ENCODE data around the gene EPS15. TPM values are rescaled to one million over a fixed set of nuclear protein-coding genes. Genes with fewer than 3 reads are reported as not detected.

EPS15 gene
- total and polyA plus RNA-seq, 7 donors: 16.4 to 131 (median 72.4) TPM

DNA sequence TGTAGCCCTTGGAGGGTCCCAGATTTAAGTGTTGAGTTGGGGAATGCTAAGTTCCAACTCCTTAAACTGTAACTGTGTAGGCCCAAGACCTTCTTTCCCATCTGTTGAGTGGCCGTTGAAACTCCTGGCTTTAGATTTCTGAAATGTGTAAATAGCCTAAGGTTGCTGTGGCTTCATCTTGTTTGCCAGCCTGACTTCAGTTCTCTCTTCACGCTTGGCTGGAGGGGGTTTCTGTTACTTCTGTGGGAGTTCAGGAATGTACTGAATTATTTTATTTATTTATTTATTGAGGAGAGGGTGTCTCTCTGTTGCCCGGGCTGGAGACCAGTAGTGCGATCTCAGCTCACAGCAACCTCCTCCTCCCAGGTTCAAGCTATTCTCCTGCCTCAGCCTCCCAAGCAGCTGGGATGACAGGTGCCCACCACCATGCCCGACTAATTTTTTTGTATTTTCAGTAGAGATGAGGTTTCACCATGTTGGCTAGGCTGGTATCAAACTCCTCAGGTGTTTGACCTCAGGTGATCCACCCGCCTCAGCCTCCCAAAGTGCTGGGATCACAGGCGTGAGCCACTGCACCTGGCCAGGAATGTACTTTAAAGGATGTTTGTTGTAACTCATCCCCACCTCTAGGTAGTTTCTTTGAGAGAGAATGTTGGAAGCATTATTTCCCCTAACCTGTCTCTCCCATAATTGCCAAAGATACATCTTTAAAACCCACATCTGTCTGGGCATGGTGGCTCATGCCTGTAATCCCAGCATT is 194.6 kb downstream of the EPS15 start:
- Histone ChIP-seq H3K4me1 (no peaks in the 10 kb centered on the region), H3K27me3 (no peaks in the 10 kb centered on the region), H3K9me3 (no peaks in the 10 kb centered on the region), H3K27ac (no peak overlapping the region), H3K36me3 (no peaks in the 10 kb centered on the region), H3K4me3 (no peak overlapping the region)
- WGBS, 2 donors: 93 to 96% methylated on average over 7 of the region's 7 CpGs
- TF ChIP-seq EP300 (IDR thresholded peaks at IDR 0.05) (no peak), CTCF (IDR thresholded peaks at IDR 0.05) (no peak), POLR2A (IDR thresholded peaks at IDR 0.05) (no peak), POLR2AphosphoS5 (IDR thresholded peaks at IDR 0.05) (no peak)
- intact Hi-C loops (cut with DNase I): no loop called here
- no peak for DNase-seq

DNA sequence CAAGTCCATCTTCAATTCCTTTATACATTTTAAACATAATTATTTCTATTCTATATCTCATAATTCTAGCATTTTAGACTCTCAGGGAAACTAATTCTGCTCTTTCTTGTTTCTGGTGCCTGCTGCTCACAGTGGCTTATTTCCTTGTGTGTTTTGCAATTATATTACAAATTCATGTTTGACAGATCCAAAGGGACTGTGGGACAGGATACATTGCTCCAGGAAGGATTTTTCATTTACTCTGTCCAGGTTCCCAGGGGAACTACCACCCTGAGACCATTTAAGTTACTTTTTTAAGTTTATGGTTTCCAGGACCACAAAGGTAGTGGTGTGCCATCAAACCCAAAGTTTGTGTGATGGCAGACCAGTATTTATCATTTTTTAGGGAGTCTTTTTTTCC is 195.3 kb downstream of the EPS15 start:
- H3K27me3 ChIP-seq: no peaks in the 10 kb centered on the region
- H3K9me3 ChIP-seq: no peaks in the 10 kb centered on the region
- H3K4me1 ChIP-seq: no peaks in the 10 kb centered on the region
- no peak for TF ChIP-seq POLR2AphosphoS5 (IDR thresholded peaks at IDR 0.05)
- TF ChIP-seq POLR2A (IDR thresholded peaks at IDR 0.05): no peak
- TF ChIP-seq CTCF (IDR thresholded peaks at IDR 0.05): no peak
- TF ChIP-seq EP300 (IDR thresholded peaks at IDR 0.05): no peak
- no peaks in the 10 kb centered on the region for H3K36me3 ChIP-seq
- DNase-seq: no peak
- H3K27ac ChIP-seq: no peak overlapping the region
- intact Hi-C loops (cut with DNase I): no loop called here
- H3K4me3 ChIP-seq: no peak overlapping the region

DNA sequence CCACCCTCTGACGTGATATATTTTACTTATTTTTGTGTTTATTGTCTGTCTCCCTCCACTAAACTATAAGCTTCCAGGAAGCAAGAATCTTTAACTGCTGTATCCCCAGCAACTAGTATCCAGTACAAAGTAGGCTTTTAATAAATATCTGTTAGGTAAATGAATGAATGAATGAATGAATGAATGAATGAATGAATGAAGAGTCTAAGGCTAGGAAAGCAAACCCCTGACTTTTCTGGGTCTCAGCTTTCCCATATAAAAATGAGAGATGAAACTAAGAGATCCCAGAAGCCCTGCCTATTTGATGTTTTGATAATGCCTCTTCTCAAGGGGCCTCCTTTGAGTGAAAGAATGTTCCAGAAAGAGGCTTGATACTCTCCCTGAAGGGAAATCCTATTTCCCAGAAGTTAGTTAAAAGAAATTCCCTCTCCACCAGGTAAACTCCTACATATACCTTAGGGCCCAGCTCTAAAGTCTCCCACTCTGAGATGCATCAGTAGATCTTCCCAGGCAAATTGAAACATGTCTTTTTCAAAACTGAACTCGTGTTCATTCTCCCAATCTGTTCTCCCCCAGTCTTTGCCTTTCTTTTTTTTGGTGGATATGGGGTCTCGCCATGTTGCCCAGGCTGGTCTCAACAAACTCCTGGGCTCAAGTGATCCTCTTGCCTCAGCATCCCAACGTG is 196.5 kb downstream of the EPS15 start:
- Histone ChIP-seq H3K4me3 (no peak overlapping the region), H3K27me3 (no peaks in the 10 kb centered on the region), H3K9me3 (no peaks in the 10 kb centered on the region), H3K4me1 (no peaks in the 10 kb centered on the region), H3K36me3 (no peaks in the 10 kb centered on the region), H3K27ac (no peak overlapping the region)
- 89 to 94% methylated on average over 4 of the region's 4 CpGs for WGBS, 2 donors
- intact Hi-C loops (cut with DNase I): no loop called here
- TF ChIP-seq EP300 (IDR thresholded peaks at IDR 0.05) (no peak), CTCF (IDR thresholded peaks at IDR 0.05) (no peak), POLR2AphosphoS5 (IDR thresholded peaks at IDR 0.05) (no peak), POLR2A (IDR thresholded peaks at IDR 0.05) (no peak)
- DNase-seq: no peak

GRCh38 chr1:51321924-51322280 is 197.2 kb downstream of the EPS15 start:
- Histone ChIP-seq H3K27ac (no peak overlapping the region), H3K36me3 (no peaks in the 10 kb centered on the region), H3K4me3 (no peak overlapping the region), H3K4me1 (no peaks in the 10 kb centered on the region), H3K27me3 (no peaks in the 10 kb centered on the region), H3K9me3 (no peaks in the 10 kb centered on the region)
- no peak for DNase-seq
- TF ChIP-seq EP300 (IDR thresholded peaks at IDR 0.05) (no peak), CTCF (IDR thresholded peaks at IDR 0.05) (no peak), POLR2A (IDR thresholded peaks at IDR 0.05) (no peak), POLR2AphosphoS5 (IDR thresholded peaks at IDR 0.05) (no peak)
- WGBS, 2 donors: 93 to 96% methylated on average over 2 of the region's 2 CpGs
- intact Hi-C loops (cut with DNase I): no loop called here
